ENCODE data around the gene NMRK2. TPM values are rescaled to one million over a fixed set of nuclear protein-coding genes. Genes with fewer than 3 reads are reported as not detected.

The NMRK2 gene
- total and polyA plus RNA-seq, 2 of the 13 experiments (the other 11 are each of a cell fraction or from before 2014, with no cell fraction given) = not detected

DNA sequence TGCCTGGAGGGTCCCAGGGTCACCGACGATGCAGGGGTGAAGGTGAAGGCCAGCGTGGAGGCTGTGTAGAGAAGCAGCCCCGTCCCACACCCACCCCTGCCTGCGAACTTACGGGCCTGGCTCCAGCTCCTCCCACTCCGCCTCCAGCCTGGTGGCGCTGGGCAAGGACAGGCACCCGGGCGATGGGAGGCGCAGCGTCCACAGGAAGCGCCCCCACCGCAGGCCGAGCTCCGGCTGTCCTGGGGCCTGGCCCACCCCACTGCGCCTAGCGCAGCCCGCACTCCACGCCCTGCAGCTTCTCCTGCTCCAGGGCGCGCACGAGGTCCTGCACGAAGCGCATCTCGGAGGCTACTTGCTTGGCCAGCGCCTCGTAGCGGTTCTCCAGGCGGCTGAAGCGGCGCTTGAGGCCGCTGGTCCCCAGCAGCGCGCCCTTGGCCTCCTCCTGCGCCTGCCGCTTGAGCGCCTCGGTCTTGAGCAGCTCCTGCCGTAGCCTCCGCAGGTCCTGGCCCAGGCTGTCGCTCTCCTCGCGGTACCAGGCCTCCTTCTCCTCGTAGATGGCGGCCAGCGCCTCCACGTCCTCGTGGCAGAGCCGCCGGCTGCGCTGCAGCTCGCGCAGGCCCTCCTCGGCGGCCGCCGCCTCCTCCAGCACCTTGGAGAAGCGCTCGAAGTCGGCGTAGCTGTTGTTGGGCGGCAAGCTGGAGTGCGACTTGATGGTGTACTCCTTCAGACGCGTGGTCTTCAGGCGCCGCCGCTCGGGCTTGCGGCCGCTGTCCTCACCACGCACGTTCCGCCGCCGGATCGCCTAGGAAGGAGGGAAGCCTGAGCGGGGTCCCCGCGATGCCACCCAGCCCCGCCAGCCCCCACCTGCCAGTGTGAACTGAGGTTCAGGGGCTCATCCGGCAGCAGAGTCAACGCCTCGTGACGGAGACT lies 26.2 kb downstream of the NMRK2 start:
- H3K9me3 ChIP-seq (ENCODE audit: low read length) = no peaks in the 10 kb centered on the region
- in situ Hi-C loops (cut with HindIII; ENCODE audit: extremely low pct_ligation_motif_present, low pct_unique_long_range_greater_than_20kb) = no loop called here
- H3K4me1 ChIP-seq (ENCODE audit: insufficient read depth, low read length) = no peaks in the 10 kb centered on the region
- no peaks in the 10 kb centered on the region for H4K20me1 ChIP-seq (ENCODE audit: insufficient read depth, low read length)
- intact Hi-C loops (cut with micrococcal nuclease; ENCODE audit: unreplicated experiment) = no loop called here
- H2AFZ ChIP-seq (ENCODE audit: low read length) = no peak overlapping the region
- TF ChIP-seq SUZ12 (IDR thresholded peaks at IDR 0.05; ENCODE audit: low read depth, low read length) = no peak
- TF ChIP-seq, protein P1, sequence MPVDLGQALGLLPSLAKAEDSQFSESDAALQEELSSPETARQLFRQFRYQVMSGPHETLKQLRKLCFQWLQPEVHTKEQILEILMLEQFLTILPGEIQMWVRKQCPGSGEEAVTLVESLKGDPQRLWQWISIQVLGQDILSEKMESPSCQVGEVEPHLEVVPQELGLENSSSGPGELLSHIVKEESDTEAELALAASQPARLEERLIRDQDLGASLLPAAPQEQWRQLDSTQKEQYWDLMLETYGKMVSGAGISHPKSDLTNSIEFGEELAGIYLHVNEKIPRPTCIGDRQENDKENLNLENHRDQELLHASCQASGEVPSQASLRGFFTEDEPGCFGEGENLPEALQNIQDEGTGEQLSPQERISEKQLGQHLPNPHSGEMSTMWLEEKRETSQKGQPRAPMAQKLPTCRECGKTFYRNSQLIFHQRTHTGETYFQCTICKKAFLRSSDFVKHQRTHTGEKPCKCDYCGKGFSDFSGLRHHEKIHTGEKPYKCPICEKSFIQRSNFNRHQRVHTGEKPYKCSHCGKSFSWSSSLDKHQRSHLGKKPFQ (CRISPR knock-in tag; IDR thresholded peaks at IDR 0.05; ENCODE audit: insufficient replicate concordance) = no peak
- no peak for TF ChIP-seq ZNF615 (CRISPR knock-in tag; IDR thresholded peaks at IDR 0.05; ENCODE audit: borderline replicate concordance)
- TF ChIP-seq IRX3 (CRISPR knock-in tag; IDR thresholded peaks at IDR 0.05; ENCODE audit: borderline replicate concordance, low read depth) = no peak
- TF ChIP-seq AGO2 (optimal IDR thresholded peaks at IDR 0.05; ENCODE audit: low read depth, low read length) = peak; percentile 30
- no peak for TF ChIP-seq ZNF790 (CRISPR knock-in tag; IDR thresholded peaks at IDR 0.05; ENCODE audit: borderline replicate concordance)
- TF ChIP-seq RBFOX2 (IDR thresholded peaks at IDR 0.05; ENCODE audit: low read depth, low read length) = peak; percentile 35
- WGBS (ENCODE audit: low lambda C conversion rate) = 98% methylated on average over 58 of the region's 86 CpGs
- H3K27ac ChIP-seq (ENCODE audit: extremely low read length, insufficient read depth, low read length) = no peak overlapping the region
- ChIA-PET POLR2A (no interaction called here), CTCF (ENCODE audit: low intra/inter-chr PET ratio, low total read pairs) (no interaction called here)
- no peaks in the 10 kb centered on the region for H3K79me2 ChIP-seq (ENCODE audit: insufficient read depth, low read length)
- peaks cover 15 to 27% of the 10 kb centered on the region in 2 experiments for H3K36me3 ChIP-seq (replicated peaks in 1 of 2; ENCODE audit: control insufficient read depth in 1 of 2, insufficient read depth in 2 of 2, low read length in 2 of 2)
- no peak for DNase-seq (ENCODE audit: low spot score)
- no peak for FAIRE-seq
- no peak; the same call in 2 of the 3 replicates for ATAC-seq
- no peak overlapping the region for H3K4me3 ChIP-seq (replicated peaks in 1 of 3; ENCODE audit: insufficient read depth in 1 of 3, low read depth in 2 of 3, low read length in 3 of 3)
- no peak overlapping the region for H3K4me2 ChIP-seq (ENCODE audit: low read depth, low read length)
- no peaks in the 10 kb centered on the region for H3K27me3 ChIP-seq (ENCODE audit: control insufficient read depth in 1 of 2, insufficient read depth in 2 of 2, low read length in 2 of 2)
- BruUV-seq (replicated peaks) = no TSS peak
- no peak overlapping the region for H3K9ac ChIP-seq (ENCODE audit: insufficient read depth, low read depth, low read length)
